NCI-H146 treated with DMSO at 0.1 percent for 48 hours (cell line): Measurements from ENCODE around the gene CHD1.
A peak's percentile ranks its signal among the peaks of the same experiment; 100 is the strongest.

ENCODE experiments used
- DNase-seq: peaks from one replicate; lab custom pipeline; 2025; ENCODE audit not compliant: unreplicated experiment; lab: John Stamatoyannopoulos, UW

The CHD1 gene

DNA sequence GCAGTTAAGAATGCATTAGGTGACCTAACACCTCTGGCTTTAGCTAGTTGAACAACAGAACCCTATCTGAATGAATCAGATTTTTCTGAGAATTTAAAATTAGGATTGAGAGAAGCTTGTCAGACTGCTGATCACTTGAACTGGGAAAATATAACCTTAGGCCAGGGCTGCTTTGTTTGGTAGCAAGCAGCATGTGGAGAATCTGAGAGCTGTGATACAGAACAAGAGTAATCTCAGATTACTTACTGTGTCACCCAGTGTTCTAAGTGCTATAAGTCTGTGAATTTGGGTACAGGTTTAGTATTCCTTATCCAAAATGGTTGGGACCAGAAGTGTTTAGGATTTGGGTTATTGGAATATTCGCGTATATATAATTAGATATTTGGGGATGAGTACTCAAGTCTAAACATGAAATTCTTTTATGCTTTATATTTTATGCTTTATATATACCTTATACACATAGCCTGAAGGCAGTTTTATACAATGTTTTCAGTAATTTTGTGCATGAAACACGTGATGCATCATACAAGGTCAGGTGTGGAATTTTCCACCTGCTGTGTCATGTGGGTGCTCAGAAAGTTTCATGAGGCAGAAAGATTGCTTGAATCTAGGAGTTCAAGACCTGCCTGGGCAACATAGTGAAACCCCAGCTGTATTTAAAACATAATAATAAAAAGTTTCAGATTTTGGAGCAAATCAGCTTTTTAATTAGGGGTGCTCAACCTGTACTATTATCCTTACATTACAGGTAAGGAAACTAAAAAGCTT is 8.3 kb upstream of the CHD1 start:
- no peak for DNase-seq

- DNase-seq: no peak
Observed at GRCh38 chr5:98935206-98935605, 6.4 kb upstream of the CHD1 start.

- DNase-seq: no peak
Observed at GRCh38 chr5:98934546-98934945, 5.7 kb upstream of the CHD1 start.

GRCh38 chr5:98933445-98934072 is 4.8 kb upstream of the CHD1 start:
- DNase-seq: no peak

DNA sequence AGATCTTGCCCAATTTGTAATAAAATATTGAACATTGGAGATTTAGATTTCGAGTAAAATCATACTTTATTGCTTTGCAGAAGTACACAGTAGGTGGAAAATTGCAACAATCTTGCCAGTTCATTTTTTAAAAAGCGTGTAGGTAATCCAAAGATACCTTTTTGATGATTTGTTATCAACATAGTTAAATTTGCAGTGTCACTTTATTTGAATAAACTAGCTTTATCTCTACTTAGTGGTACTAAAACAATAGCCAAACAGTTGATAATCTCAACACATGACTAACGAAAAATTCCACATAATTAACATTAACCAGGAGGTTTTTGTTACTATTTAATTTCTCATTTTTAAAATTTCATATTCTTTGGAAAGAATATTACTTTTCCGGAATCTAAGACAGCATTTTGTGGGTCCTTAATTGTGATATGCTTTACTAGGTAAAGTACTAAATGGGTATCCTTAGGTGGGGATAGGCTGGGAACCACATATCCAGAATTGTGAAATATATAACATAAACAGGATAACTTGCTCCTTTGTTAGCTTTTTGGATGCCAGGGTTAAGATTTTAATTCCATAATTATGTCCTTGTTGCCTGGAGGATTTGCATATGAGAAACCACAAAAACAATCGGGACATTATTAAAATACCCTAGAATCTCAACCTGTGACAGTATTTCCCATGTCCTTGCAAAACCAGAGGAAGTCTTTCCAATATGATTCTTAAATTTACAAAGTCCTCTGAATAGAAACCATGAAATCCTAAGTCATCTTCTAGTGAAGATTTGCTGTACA is 2.4 kb upstream of the CHD1 start:
- DNase-seq: no peak

GRCh38 chr5:98929710-98930298 is 997 bp upstream of the CHD1 start:
- DNase-seq: peak; percentile 51

DNA sequence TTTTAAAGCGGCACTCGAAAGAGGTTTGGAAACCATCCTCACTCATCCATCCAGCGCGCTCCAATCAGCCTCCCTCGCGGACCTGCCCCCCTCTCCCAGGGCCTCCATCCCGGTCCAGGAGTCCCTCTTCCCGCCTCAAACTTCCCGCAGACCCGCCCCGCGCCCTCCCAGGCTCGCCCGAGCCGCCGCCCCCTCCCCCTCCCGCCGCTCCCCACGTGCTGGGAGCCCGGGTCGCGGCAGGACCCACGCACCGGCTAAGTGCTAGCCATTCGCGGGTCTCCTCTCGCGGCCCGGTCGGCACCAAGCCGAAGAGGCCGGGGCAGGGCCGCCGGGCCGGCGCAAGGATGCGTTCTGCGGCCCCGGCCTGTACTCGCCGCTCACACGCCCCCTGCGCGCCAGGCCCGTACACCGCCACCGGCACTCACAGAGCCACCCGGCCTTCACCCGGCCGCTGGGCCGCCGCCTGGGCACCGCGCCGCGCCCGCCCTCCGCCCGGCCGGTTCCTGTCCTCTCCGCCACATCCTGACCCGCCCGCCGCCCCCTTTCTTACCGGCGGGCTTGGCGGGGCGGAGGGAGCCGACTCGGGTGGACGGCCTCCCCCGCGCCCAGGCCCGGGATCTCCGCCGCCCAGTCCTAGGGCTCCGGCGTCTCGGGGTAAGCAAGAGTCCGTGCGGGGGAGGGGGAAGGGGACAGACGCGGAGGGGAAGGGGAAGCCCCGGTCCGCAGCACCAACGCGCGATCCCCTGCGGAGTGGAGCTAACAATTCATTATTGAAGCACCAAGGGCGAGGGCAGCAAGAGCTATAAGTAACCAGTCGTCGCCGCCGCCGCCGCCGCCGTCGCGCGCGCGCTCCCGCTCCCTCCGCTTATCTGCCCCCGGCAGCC is 576 bp downstream of the CHD1 start:
- DNase-seq: no peak

GRCh38 chr5:98927242-98927988 is 1.4 kb downstream of the CHD1 start:
- DNase-seq: no peak

GRCh38 chr5:98923966-98924365 is 4.8 kb downstream of the CHD1 start:
- DNase-seq: no peak

- DNase-seq: no peak
Observed at GRCh38 chr5:98921947-98922505, 6.8 kb downstream of the CHD1 start.

DNA sequence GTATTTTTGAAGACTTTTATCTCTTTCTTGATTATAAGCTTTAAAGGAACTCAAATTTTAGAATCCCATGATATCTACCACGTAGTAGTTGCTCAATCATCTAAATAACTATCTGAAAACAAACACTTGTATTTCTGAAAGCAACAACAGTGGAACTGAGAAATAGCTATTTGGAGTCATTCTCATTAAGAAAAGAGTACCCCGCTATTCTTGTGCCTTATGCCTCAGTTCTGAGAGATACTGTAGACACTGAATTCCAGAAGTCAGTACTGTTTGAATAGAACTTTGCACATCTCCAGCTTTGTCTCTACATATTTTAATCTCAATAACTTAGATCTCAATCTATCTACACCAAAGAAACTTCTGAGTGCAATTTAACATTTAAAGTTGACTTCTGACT is 11.4 kb downstream of the CHD1 start:
- DNase-seq: no peak

DNA sequence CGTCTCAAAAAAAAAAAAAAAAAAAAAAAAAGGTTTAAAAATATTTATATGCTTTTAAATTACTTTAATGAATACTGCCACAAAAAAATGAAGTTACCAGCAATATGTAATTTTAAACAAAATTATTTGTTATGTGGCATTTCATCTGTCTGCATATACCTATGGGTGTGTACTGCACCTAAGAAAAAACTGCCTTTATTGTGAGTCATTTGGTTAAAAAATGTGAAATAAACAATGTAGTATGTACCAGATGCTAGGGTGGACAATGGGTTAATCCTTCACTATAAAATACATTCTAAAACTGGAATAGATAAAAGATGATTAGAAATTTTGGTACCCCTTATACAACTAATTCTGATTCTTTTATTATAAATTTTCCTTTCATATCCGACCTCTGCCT is 12.3 kb downstream of the CHD1 start:
- no peak for DNase-seq

DNA sequence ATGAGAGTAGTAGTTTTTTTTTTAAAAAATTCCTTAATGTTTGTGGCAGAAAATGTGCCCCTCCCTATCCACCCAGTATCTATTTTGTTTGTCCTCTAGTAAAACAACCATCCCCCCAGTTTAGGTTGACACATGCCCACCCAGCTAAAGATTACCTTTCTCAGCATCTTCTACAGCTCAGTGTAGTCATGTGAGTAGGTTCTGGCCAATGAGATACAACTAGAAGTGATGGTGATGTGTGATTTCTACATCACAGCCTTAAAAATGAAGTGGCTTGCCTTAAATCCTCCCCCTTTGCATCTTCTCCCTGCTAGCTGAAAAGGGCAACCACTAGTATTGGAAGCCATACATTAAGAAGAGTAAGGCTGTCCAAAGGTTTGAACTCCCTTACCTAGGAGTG is 14.9 kb downstream of the CHD1 start:
- DNase-seq: no peak

DNA sequence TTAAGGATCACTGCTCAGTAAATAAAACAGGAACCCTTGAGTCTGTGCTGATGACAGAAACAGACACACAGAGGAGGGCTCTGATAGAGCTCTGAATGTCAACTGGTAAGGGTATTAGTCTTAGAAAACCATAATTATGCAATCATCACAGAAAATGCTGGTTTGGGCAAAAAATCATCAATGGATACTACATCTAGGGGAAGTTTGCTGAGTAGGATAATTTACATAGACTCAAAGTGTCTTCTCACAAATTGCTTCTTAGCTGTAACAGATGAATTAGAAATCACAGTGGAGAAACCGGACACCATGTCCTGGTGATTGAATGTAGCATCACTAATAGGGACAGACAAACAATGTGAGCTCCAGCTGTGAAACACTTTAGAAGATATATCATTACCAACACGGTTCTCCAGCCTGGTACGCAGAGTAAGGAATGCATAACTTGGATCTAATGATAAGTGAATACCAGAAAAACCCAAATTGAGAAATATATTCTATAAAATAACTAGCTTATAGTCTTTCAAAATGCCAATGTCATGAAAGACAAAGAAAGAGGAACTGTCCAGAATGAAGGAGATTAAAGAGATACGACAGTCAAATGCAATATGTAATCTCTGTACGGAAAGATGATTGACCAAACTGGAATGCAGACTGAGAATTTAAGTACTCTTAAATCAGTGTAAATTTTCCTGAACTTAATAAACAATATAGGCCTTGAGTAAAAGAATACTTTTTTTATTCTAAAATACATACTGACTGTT is 17.3 kb downstream of the CHD1 start:
- peak; percentile 52 for DNase-seq

GRCh38 chr5:98909363-98909762 is 19.4 kb downstream of the CHD1 start:
- no peak for DNase-seq

DNA sequence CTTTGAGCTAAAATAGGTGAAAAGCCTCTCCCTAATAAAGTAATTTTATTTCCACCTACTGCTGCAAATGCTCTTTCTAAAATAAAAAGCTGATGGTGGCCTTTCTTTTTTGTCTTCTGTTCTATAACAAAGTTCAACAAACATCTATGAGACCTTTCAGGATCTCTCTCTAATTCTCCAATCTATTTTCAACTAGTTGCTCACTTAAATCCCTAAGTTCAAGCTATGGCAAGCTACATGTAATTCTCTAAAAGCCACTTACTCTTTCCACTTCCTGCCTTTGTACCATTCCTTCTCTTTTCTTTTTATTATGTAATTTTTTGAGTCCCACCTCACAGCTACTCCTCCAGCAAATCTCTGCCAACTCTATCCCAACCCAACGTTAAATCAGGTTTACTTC is 20.9 kb downstream of the CHD1 start:
- DNase-seq: no peak

GRCh38 chr5:98906756-98907355 is 22.0 kb downstream of the CHD1 start:
- no peak for DNase-seq

DNA sequence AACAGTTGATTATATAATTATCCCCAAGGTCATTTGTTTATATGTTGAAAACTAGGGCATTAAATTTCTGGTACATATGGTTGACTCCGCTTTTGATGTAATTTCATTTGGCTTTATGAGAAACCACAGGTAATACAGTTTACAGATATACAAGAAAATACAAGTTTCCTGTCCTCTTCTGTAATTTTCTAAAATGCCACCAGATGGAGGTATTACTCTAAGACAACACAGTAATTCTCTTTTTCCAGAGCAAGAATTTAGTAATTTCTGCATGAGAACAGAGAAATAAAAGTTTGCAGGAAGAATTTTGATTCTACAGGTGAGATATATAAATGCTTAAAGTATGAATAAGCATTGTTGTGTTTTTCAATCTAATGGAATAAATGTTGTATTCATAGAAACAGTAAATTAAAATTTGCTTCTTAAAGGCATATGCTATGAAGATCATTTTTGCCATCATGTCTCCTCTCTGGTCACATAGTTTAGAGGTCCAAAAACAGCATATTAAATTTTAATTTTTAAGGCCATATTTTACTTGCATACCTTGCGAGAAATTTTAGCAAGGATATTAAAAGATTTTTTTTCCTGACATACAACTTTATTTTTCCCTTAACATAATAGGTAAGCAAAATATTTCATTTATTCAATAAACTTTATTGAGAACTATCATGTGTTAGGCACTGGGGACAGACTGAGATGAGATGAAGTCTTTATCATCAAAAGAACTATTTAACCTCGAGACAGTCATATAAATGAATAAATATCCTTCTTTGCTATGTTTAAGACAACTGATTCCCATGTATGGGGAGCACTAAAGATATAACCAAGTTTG is 22.7 kb downstream of the CHD1 start:
- no peak for DNase-seq
